Activated CD8-positive, alpha-beta memory T cell treated with anti-CD3 and anti-CD28 coated beads, Interleukin-2, amount 50 U/mL, for 4 hours (primary cell): ENCODE measurements around the gene ANXA6.
A peak's percentile ranks its signal among the peaks of the same experiment; 100 is the strongest.

Experiments
- DNase-seq: peaks from one replicate; pipeline ENCODE4 v3.0.0-alpha.2; 2020

ANXA6 gene

DNA sequence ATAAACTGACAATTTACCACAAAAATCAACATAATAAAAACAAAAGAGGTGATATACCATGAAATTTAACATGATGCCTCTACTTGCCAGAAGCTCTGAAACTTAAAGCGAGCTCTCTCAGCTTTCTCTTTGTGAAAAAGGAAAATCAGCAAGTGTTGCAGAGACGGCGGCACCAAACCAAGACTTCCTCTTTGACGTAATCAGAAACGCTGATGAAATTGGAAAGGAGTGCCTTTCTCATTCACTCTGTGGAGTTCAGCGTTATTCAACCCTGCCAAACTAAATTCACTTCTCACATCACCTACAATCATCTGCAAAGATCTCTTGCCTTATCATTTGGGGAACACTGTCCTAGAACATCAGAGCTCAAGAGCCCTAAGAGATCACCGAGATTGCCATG lies 32.2 kb downstream of the ANXA6 start:
- DNase-seq = no peak

DNA sequence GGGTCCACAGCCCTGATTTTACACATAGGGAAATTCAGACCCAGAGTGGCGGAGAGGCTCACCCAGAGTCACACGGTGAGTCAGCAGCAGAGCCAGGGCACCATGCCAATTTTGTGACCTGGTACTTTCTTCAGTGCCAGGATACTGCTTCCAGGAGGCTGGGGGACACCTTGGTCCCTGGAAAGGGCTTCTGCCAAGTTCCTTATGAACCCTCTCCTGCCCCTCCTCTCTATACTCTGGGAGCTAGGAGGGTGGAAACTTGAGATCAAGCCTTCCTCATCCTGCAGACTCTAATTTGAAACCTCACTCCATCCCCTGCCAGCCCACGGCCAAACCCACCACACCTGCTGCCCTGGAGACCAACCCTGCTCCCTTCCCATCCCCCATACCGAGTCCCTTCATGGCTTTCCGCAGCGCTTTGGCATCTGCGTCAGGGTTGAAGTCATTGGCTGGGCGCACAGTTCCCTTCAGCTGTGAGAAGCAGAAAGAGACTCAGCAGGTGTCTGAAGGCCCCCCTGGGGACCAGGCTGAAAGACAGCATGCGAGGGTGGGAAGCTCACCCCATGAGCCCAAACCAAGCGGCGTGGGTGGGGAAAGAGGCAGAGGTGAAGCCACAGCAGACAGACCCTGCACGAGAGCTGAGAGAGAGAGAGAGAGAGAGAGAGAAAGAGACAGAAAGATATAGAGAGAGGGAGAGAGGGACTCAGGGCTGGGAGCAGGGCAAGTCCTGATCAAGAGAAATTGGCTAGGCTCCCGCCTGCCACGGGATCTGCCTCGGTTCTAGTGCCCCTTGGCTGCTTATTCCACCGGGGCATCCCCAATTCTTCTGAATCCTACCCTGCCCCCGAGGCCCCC lies 33.5 kb downstream of the ANXA6 start:
- DNase-seq = peak; percentile 73

DNA sequence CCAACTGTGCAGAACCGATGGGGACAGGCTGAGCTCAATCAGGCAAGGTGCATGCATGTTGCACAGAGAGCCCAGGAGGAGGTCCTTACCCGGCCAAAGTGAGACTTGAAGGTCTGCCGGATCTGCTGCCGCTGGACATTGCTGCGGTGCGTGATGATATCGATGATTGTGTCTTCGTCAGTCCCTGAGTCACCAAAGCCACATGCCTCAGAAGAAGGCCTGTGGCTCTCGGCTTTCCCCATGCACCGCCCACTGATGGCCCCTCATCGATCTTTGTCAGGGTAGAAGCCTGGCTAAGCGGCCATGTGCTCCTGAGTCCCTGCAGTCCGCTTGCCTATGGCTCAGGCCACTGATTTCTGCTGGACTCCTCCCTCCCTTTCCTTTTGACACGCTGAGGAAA lies 34.8 kb downstream of the ANXA6 start:
- DNase-seq = no peak

DNA sequence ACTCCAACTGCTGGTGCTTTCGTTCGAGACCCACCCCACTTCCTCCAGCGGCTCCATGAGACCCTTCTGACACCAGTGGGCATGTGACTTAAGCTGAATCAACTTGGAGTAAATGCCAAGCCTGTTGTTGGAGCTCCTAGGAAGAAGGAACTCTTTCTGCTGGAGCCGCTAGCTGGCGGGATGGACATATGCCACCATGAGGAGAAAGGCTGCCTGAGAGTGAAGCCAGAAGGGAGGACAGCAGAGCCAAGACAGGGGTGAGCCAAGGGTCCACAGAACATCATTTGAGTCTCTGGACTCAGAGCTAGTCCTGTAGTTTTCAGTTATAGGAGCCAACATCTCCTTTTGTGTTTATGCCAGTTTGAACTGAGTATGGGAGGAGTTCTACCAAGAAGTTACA lies 35.9 kb downstream of the ANXA6 start:
- no peak for DNase-seq

DNA sequence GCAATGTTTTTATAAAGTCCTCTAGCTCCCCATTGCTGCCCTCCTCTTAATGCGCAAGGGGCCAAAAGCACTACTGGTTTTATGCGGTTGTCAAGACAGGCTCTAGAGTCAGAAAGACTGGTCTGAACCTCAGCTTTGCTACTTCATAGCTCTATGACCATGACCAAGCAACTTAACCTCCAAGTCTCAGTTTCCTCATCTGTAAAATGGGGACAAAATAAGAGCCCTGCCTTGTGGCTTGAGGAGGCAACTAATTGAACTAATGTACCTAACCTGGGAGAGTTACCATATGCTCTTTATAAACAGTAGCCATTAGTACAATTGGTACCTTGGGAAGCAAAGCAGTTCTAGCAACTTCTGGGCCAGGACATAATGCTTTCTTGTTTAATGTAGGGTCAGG lies 36.5 kb downstream of the ANXA6 start:
- no peak for DNase-seq

DNA sequence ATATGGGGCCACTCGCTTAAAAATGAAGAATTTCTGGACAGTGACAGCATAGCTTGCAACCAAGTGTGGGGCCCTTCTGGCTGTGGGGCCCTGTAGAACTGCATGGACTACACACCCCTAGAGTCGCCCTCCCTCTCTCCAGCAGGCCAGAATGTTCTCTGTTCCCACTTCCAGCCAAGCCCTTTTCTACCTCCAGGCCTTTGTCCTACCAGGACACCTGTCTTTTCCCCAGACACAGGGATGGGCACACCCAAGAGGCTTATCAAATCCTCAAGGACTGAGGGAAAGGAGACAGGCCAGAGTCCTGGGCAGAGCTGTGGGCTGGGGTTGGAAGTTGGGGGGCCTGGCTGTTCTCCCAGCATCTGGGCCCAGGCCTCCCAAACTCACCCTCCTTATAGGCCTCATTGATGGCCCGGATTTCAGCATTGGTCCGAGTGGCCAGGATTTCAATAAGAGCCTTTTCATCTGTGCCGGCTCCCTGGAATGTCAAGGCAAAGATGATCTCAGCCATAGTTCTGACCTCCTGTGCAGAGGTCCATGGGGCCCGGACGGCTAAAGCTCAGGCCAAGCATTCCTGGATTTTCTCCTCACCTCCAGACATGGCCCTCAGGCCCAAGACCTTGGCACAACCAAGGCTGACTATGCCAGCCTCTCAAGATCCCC lies 38.5 kb downstream of the ANXA6 start:
- no peak for DNase-seq

DNA sequence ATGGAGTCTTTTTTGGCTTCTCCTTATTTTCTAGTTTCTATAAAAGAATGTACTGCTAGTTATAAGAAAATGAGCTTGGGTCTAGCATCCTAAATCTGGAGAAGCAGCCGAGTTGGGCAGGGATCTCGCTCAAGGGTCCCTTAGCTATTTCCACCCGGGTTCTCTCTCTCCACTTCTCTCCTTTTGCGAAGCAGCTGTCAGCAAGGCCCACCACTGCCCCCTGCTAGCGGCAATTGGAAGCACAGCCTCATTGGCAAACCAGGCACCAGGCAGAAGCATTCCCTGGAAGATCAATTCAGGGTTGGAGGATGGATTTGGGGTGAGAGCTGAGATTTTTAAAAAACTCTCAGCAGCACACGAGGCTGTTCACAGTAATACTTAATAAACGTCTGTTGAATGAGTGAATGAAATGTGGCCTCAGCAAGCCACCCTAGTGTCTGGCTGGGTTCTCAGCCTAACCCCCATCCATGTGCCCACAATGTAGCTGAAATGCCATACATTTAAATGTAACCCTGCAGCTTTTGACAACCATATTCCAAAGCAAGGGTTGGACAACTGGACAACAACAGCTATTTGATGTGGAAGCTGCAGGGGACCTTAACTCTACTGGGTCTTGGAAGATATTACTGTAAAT lies 42.2 kb downstream of the ANXA6 start:
- peak; percentile 81 for DNase-seq

DNA sequence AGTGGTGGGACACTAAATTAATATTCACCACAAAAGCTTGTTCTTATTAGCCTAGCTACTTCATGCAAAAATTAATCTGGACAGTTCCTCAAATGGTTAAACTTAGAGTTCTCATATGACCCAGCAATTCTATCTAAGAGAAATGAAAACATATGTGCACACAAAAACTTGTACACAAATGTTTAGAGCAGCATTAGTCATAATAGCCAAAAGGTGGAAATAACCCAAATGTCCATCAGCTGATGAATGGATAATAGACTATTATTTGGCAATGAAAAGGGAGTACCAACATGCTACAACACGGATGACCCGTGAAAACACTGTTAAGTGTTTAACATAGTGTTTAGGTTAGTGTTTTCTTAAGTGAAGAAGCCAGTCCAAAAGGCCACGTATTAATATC lies 43.9 kb downstream of the ANXA6 start:
- DNase-seq = no peak

DNA sequence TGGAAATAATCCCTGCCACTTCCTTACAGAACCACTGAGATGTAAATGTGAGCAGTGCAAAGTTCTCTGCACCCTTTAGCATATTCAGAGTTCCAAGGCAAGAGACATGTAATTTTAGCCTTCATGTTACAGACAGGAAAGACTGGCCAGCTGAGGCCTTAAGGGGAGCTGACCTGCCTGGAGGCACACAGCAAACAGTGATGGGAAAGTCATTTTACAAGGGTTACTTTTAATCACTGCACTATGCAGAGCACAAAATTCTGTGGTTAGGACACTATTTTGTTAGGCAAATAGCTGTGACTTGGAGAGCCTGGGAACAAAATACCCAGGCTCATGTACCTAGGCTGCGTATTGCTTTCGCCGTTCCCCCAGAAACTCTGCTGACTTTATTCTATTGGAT lies 46.6 kb downstream of the ANXA6 start:
- no peak for DNase-seq

DNA sequence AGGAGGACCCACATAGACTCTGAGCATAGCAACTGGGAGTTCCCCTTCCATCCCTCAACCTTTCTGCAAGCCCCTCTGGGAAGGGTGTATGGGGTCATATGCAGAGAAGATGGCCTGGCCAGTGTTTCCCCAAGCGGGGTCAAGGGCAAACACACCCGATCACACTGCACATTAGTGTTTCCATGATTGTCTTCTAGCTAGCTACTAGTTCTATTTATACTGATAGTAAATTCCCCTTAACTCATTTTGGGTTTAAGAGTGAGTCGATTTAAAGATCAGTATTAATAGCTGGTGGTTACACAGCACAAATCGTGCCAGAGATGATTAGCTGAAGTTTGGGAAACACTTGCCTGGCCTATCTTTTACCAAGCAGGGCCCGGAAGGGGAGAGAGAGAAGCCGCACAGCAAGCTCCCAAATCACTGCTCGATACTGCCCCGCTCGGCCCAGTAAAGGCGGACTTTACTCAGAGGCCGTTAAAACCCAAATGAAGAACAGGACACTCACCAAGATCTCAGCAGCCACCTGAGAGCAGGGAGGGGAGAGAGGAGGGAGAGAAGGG lies 47.4 kb downstream of the ANXA6 start:
- DNase-seq = no peak

DNA sequence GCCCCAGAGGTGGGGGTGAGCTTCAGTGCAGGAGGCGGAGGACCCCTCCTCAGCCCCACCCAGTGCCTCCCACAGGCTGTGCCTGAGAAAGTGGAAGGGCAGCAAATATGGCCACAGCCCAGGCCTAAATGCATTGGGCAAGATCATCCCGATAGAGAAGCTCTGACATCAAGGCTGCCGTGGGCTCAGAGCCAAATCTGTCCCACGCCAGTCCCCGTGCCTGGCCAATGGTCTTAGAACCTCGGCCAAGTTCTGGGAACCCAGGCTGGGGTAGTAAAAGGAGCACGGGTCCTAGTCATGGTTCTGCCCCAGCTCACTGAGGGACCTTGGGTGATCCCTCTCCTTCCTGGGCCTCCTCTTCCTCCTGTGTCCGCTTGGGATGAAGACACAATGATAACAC lies 49.0 kb downstream of the ANXA6 start:
- no peak for DNase-seq

DNA sequence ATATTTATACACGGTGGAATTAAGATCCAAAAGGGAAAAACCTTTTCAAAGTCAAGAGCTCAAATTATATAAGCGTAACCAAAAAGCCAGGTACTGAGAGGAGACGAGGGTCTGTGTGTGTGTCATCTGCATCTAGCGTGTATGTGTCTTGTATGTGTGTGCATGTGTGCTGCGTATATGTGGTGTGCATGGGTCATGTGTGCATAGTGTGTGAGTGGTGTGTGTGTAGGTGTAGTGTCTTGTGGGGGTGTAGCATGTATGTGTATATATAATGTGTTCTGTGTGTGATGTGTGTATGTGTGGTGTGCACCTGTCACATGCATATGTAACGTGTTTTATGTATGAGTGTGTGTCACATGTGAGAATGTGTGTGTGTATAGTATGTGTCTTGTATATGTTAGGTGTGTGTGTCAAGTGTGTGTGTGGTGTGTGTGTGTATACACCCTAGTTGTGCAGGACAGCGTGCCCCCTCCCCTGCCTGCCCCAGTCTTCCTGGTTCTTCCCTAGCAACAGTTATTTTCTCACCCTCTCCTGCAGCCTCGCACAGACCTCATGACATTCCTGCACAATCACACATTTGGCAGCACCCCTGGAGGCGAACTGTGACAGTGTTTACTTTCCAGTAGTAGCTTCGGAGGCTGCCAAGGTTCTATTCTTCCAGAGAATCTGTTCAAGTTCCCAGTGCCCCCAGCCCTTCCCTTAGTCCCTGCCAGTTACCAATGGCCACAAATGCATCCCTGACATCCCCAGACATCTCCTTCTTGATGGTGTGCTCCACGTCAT lies 49.6 kb downstream of the ANXA6 start:
- no peak for DNase-seq

DNA sequence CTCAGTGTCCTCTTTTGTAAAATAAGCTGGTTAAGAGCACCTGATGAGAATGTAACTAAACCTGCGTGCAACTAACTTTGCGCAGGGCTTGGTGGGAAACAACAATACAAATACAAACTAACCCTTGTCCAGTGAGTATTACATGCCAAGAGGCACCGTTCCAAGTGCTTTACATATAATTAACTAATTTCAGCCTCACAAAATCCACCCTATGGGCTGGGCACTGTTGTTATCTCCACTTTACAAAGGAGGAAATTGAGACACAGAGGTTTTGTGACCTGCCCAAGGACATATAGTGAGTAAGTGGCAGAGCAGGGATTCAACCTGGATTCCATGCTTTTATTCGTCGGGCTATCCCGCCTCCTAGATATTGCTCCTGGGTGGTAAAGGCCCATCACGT lies 50.5 kb downstream of the ANXA6 start:
- no peak for DNase-seq

DNA sequence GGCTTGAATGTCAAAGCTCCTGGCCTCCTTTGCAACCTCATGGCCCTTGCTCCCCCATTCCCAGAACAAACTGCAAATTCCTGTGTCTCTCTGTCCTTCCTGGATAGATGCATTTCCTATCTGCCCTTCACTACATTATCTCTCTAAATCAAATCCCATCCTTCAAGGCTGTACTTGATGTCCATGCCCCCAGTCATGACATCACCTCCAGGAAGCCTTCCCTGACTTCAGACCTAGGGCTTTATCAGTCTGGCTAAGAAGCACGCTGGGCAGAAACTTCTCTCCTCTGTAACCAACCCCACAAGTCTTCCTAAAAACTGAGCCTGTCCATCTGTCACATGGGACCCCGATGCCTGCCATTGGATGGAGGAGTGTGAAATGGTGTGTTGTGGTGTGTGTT lies 51.1 kb downstream of the ANXA6 start:
- no peak for DNase-seq

DNA sequence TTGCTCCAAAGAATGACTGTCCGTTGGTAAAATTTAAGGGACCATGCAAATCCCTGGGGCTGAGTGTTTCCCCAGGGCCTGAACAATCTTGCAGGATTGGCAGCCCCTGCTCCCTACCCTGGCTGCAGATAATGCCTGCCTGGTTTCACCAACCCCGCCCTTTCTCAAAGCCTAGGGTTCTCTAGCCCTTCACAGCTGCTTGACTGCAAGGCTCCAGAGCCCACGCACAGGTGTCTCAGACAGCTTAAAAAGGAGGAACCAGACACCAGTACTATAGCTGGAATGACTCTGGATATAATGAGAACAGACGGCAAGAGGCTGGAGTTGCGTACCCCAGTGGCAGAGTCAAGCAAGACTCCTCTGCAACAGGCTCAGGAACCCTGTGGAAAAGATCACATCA lies 51.5 kb downstream of the ANXA6 start:
- no peak for DNase-seq

DNA sequence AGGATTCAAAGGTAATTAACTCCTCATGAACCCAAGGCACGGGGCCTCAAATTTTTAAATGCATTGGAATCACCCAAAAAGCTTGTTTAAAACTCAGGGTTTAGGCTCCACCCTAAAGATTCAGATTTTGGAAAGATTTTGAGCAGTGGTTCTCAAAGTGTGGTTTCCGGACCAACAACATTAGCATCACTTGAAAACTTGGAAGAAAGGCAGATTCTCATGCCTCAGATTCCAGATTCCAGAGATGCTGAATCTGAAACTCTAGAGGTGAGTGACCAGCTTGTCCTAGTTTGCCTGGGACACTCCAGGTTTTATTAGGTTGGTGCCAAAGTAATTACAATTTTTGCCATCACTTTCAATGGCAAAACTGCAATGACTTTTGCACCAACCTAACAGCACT lies 52.0 kb downstream of the ANXA6 start:
- no peak for DNase-seq

DNA sequence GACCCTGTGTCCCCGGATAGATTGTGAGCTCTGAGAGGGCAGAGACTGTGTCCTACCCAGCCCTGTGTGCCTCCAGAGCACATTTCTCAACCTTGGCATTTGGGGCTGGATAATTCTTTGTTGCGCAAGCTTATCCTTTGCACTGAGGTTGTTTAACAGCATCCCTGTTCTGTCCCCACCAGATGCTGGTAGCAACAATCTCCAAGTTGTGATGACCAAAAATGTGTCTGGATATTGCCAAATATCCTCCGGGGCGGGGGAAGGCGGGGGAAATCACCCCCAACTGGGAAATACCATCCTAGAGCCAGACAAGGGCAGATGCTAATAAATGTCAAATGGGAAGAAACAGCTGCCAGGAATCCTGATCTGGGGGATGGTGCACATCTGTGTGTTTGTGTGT lies 52.8 kb downstream of the ANXA6 start:
- no peak for DNase-seq

DNA sequence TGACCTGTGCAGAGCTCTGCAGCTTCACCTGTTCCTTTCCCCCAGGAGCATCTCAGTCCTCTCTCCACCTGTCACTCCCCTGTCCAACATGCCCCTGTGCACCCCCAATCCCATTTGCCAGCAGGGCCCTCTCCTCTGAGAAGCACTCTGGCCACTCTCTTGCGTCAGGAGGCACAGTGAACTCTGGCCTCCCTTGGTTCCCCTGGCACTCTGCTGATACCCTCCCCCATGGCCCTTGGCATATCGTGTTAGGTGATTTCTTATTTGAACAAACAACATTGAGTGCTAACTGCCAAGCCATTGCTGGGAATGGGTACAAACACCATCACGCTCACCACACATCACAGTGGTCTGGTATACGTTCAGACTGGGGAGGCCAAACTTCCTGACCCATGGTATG lies 55.8 kb downstream of the ANXA6 start:
- no peak for DNase-seq

DNA sequence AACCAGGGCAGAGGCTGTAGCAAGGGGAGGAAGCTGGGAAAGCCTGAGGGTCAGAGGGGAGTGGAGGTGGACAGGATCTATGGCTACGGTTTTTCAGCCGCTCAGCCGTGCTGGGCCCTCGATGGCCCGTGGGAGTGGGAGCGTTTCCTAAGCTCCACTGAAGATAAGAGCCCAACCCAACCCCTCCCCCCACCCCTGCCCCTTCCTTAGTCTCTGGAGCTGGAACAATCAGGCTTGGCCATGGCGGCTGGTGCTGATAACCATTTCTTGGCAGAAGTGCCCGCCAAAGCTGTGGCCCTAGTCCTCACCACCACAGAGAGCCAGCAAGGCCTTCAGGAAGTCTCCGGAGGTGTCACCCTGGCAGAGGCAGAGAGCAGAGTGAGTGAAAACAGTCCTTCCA lies 56.4 kb downstream of the ANXA6 start:
- no peak for DNase-seq

DNA sequence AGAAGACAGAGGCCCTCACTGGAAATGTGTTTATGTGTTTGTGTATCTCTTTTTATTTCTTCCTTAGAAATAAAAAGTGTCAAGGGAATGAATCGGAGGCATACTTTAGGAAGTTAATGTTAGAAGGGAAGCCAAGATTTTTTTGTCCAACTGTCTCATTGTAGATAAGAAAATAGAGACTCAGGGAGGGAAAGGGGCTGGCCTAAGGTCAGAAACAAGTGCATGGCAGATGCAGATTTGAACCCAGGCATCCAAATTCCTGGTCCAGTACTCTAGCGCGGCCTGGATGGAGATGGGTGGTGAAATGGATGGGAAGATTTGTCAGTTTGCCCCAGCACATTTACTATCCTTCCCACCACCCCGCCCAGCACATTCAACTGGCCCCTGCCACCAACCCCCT lies 56.9 kb downstream of the ANXA6 start:
- DNase-seq = no peak

DNA sequence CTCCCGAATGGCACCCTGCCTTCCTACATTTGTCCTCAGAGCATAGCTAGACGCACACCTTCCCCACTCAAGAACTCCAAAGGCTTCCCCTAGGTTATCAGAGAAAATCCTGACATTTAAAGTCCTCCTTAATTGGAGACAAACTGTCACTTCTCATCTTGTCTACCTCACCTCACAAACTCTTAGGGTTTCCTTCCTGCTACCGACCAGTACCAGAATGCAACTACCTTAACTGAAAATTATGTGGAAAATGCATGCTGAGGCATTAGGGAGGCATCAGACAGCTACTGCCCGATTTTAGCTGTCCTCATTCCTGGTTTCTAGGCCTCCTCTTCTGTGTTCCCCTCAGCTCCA lies 58.8 kb downstream of the ANXA6 start:
- no peak for DNase-seq

DNA sequence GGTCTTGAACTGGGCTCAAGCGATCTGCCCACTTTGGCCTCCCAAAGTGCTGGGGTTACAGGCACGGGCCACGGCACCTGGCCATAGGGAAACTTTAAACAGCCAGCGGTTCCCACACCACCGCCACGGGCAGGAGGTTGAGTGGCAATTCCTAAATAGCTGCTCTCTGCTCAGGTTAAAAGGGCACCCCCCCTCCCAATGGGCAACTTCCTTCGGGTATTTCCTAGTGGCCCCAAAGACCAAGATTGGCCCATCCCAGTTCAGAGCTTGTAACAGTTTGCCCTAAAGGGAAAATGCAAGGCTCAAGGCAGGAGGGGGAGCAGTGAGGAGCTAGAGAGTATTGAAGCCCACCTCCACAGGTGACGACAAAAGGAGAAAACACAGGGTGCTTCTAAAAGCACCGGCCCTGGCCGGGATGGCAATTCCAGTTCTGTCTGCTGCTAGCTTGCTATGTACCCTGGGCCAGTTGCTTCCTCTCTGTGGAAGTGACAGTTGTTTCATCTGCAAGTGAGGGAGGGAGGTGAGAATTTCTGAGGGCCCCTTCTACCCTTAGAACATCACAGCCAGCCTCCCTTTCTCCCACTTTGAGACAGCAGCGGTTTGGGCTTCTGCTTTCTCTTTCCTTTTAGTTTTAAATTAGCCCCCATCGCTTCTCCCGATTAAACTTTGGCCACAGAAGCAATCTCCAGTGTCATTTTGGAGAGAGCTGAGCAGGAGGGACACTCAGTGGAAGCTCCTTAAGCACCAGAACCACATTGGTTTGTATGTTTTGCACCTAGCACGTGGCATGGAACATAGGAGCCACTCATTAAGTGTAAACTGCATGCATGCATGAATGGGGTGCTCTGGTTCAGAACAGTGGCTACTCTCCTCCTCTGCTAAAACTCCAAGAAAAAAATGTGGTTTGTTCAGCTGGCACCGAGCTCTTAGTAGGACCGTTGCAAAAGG lies 59.5 kb downstream of the ANXA6 start:
- no peak for DNase-seq
